GM18526 (cell line): ENCODE measurements around the gene SLC25A3.

ENCODE experiments used
- POLR2A ChIP-seq: IDR thresholded peaks from 3 replicates; pipeline ENCODE4 v1.6.1; 2011; ENCODE audit not compliant: insufficient read length; ENCODE audit errors: extremely low read depth

The SLC25A3 gene

DNA sequence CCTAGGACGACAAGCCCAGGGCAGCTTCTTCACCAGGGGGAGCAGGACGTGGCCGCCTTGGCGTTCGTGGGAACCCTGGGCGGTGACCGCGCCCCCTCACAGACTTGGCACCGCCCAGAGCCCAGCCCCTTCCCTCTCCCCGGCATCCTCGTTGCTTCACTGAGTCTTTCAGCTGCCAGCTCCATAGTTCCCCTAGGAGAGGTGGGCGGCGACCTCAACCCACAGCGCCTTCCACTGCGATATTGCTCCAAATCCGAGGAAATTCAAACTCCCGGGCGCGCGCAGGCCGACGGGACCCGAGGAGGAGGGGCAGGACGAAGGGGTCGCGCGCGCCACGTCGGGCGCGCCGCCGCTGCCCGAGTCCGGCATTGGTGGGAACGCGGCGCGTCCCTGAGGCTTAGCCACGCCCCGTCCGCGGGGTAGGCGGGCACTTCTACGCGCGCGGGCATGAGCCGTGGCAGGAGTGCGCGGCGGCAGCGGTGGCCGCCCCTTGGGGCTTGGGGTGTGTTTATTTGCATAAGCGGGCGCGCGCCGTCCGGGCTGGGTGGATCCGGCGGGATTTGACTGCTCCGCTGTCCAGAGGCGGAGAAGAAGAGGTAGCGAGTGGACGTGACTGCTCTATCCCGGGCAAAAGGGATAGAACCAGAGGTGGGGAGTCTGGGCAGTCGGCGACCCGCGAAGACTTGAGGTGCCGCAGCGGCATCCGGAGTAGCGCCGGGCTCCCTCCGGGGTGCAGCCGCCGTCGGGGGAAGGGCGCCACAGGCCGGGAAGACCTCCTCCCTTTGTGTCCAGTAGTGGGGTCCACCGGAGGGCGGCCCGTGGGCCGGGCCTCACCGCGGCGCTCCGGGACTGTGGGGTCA is 51.5 kb downstream of the SLC25A3 start, which contains the start of the genes APAF1 and IKBIP:
APAF1 (plus strand) TSS at position 579 of the 860 bp plus-strand sequence. CDS start 3,070 bp downstream, outside the sequence.
IKBIP (minus strand) TSS at position 77 of the 860 bp plus-strand sequence. CDS start 87 bp downstream, outside the sequence.
- TF ChIP-seq POLR2A: peak; percentile 83

DNA sequence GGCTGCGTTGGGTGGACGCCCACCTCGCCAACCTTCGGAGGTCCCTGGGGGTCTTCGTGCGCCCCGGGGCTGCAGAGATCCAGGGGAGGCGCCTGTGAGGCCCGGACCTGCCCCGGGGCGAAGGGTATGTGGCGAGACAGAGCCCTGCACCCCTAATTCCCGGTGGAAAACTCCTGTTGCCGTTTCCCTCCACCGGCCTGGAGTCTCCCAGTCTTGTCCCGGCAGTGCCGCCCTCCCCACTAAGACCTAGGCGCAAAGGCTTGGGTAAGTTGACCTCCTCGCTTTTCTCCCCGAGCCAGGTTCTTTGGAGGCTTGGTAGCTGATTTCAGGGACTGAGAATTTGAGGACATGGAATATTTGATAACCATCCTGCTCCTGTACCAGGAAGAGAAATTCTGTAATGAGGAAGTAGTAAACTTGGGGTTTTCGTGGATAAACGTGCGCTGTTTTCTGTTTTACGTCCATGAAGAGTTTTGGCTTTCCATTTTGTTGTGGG is 52.1 kb downstream of the SLC25A3 start:
- TF ChIP-seq POLR2A: no peak

DNA sequence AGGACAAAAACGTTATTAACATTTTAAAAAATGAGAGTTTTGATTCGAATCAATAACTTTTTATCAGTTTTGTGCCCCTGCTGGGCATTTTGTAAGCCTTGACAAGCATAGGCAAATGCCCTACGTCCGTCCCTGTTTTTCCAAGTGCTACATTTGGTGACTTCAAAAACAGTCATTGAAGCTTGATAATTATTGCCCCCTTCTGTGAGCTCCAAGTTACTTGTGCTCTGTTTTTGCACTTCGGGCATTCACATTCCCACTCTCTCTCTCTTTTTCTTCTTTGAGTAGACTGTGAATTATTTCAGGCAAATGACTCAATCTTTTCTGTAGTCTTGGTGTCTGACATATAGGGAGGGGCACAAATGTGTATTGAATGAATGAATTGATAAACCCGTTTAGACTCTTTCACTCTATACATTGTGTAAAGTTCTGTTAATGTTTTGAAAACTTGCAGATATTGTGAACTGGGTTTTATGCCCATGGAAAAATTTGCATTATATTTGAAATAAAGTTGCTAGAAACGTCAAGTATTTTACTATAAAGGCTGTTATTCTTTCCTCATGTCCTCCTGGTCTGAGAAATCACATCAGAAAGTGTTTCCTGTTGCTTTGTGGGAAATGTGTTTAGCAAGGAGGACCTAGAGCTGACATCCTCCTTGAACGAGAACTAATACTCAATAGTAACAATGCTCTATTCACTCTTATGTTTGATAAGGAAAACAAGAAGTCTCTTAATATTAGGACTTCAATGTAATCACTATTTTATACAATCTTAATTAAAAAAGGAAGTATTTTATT is 53.0 kb downstream of the SLC25A3 start:
- TF ChIP-seq POLR2A: no peak

DNA sequence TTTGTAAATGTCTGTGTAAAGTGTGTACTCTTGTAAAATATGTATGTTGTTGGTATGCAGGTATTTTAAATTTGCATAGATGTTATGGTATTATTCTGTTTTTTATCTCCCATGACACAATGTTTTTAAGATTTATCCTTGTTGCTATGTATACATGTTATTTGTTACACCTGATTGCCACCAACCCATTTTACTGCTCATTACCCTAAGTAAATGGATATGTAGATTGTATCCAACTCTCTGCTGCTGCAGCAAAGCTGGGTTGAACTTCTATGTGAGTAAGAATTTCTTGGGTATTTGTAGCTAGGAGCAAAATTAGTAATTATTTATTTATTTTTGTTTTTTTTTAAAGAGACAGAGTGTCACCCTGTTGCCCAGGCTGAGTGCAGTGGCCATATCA is 57.8 kb downstream of the SLC25A3 start:
- no peak for TF ChIP-seq POLR2A

DNA sequence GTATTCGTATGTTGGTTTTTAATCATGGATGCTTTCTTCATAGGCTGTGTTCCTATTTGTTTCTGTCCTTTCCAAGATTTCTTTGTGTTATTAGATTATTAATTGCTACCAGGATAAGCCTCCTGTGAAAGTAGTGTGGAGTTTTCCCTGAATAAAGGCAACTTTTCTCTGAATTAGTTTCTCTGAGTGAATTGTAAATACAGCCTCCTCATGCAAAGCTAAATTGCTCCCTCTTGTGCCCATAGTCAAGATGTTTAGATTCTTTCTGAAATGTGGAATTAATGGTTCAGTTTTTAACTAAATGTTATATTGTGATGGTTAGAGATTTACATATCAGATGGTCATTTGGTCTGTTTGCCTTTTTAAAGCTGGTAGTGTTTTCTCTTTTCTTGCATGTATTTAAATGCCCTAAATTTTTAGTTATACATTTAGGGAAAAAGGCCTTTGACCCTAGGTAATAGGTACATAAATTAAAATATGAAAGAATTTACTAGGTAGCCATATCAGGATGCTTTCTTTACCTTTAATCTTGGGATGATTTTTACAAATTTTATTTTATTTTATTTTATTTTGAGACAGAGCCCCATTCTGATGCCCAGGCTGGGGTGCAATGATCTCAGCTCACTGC is 60.5 kb downstream of the SLC25A3 start:
- TF ChIP-seq POLR2A: no peak
